Measurements from ENCODE around the gene C5orf47. TPM values are rescaled to one million over a fixed set of nuclear protein-coding genes. Genes with fewer than 3 reads are reported as not detected.

Gene C5orf47
- total RNA-seq, 1 donor from 2014 or later, result 0.08 TPM

GRCh38 chr5:173945160-173945559 is 43.8 kb upstream of the C5orf47 start:
- Histone ChIP-seq H3K36me3 (peaks cover 55% of the 10 kb centered on the region), H3K27me3 (ENCODE audit: low read depth) (no peaks in the 10 kb centered on the region), H3K27ac (replicated peaks) (peak overlapping the region; percentile 13), H3K4me3 (no peak overlapping the region), H3K4me1 (peaks cover 50% of the 10 kb centered on the region), H3K9me3 (replicated peaks) (no peaks in the 10 kb centered on the region)
- no peak for DNase-seq
- TF ChIP-seq CTCF (IDR thresholded peaks at IDR 0.05; ENCODE audit: borderline replicate concordance), result no peak
- intact Hi-C loops (cut with micrococcal nuclease), result no loop called here

DNA sequence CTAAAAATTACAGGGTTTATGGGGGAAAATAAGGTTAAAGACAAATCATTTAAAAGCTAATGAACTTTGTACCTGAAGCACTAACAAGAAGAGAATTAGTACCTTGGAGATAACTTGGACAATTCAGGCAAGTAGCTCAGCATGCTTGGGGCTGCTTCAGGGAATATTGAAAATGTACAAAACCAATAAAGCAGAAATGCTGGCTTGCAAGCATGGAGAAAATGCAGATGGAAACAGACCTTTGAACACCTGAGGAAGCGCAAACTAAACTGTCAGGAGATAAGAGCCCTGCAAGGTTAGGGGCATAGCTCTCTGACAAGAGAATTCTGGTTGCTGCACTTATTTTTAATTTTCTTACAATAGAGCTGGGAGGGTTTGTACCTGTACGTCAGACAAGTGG is 42.6 kb upstream of the C5orf47 start:
- peaks cover 67% of the 10 kb centered on the region for H3K36me3 ChIP-seq
- H3K27me3 ChIP-seq (ENCODE audit: low read depth), result no peaks in the 10 kb centered on the region
- DNase-seq, result no peak
- no peaks in the 10 kb centered on the region for H3K9me3 ChIP-seq (replicated peaks)
- intact Hi-C loops (cut with micrococcal nuclease), result no loop called here
- peaks cover 50% of the 10 kb centered on the region for H3K4me1 ChIP-seq
- H3K27ac ChIP-seq (replicated peaks), result no peak overlapping the region
- no peak overlapping the region for H3K4me3 ChIP-seq
- no peak for TF ChIP-seq CTCF (IDR thresholded peaks at IDR 0.05; ENCODE audit: borderline replicate concordance)

- no peaks in the 10 kb centered on the region for H3K9me3 ChIP-seq (replicated peaks)
- H3K4me3 ChIP-seq, result no peak overlapping the region
- no peaks in the 10 kb centered on the region for H3K27me3 ChIP-seq (ENCODE audit: low read depth)
- H3K27ac ChIP-seq (replicated peaks), result peak overlapping the region; percentile 30
- peaks cover 95% of the 10 kb centered on the region for H3K36me3 ChIP-seq
- TF ChIP-seq CTCF (IDR thresholded peaks at IDR 0.05; ENCODE audit: borderline replicate concordance), result no peak
- H3K4me1 ChIP-seq, result peaks cover 51% of the 10 kb centered on the region
- DNase-seq, result no peak
- intact Hi-C loops (cut with micrococcal nuclease), result loop anchor here (10.0 kb wide), 1 partner anchor 56 kb away; no protein-coding TSS in a partner anchor
Measured at GRCh38 chr5:173950829-173951228, 38.1 kb upstream of the C5orf47 start.

- Histone ChIP-seq H3K9me3 (replicated peaks) (no peaks in the 10 kb centered on the region), H3K4me1 (peaks cover 76% of the 10 kb centered on the region), H3K27ac (replicated peaks) (peak overlapping the region; percentile 88), H3K36me3 (peaks cover 93% of the 10 kb centered on the region), H3K27me3 (ENCODE audit: low read depth) (no peaks in the 10 kb centered on the region), H3K4me3 (no peak overlapping the region)
- intact Hi-C loops (cut with micrococcal nuclease), result loop anchor here (10.0 kb wide), 1 partner anchor 59 kb away; no protein-coding TSS in a partner anchor
- no peak for DNase-seq
- TF ChIP-seq CTCF (IDR thresholded peaks at IDR 0.05; ENCODE audit: borderline replicate concordance), result no peak
Measured at GRCh38 chr5:173953528-173954090, 35.4 kb upstream of the C5orf47 start.

DNA sequence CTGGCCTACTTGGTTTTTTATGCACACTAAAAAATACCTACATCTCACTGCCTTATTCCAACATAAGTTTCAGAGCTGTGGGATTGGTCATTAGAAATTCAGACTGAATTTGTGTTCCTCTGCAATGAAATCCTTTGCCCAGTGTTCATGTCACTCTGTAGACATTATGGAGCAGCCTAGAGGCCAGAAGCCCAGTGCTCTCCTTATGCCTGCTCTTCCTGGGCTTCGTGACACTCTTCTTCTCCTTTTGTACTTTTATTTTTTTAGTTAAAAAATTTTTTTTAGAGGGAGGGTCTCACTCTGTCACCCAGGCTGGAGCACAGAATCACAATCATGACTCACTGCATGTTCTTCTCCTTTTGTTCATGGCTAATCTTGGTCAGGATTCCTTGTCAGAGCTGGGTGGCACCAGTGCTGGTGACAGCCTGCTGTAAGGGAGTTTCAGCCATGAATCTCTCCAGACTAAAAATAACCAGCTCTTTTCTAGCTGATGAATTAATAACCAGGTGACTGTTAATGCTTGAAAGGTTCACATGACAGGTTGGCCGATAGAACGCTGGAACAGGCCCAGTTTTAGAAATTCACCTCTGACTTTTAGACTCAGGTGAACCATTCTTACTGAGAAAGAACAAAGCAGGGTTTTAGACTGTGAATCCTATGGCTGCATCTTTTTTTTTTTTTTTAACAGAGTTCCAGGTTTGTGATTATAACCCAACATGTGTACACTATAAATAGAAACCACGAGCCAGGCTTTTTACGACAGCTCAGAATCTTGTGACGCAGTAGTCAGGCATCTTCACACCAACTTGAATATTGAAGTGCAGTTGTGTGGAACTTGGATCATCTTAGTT is 34.1 kb upstream of the C5orf47 start:
- intact Hi-C loops (cut with micrococcal nuclease), result loop anchor here (10.0 kb wide), 1 partner anchor 60 kb away; no protein-coding TSS in a partner anchor
- peak overlapping the region; percentile 88 for H3K27ac ChIP-seq (replicated peaks)

More for the DNA sequence above, 34.1 kb upstream of the C5orf47 start:
- H3K4me3 ChIP-seq, result no peak overlapping the region
- no peak for DNase-seq
- peaks cover 83% of the 10 kb centered on the region for H3K4me1 ChIP-seq
- H3K36me3 ChIP-seq, result peaks cover 90% of the 10 kb centered on the region
- no peaks in the 10 kb centered on the region for H3K27me3 ChIP-seq (ENCODE audit: low read depth)
- TF ChIP-seq CTCF (IDR thresholded peaks at IDR 0.05; ENCODE audit: borderline replicate concordance), result no peak
- H3K9me3 ChIP-seq (replicated peaks), result no peaks in the 10 kb centered on the region
